ENCODE measurements around the gene CMSS1.

DNA sequence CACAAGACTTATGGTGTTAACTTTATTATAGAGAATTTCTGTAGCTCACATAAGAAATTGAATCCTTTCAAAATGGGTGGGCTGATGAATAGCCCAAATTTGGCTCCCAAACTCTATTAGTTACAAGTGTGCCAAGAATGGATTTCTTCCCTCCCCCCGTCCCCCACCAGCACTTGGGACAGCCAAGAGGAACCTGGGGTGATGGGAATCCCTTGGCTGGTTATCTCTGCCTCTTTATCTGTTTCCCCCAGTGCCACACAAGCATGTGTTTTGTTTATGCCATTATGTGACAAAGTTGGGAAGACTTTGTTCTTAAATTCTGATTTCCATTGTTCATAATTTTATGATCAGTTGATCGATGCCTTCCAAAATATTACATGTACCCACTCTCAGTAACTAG lies 28.3 kb downstream of the CMSS1 start:
- TF ChIP-seq, protein P1, sequence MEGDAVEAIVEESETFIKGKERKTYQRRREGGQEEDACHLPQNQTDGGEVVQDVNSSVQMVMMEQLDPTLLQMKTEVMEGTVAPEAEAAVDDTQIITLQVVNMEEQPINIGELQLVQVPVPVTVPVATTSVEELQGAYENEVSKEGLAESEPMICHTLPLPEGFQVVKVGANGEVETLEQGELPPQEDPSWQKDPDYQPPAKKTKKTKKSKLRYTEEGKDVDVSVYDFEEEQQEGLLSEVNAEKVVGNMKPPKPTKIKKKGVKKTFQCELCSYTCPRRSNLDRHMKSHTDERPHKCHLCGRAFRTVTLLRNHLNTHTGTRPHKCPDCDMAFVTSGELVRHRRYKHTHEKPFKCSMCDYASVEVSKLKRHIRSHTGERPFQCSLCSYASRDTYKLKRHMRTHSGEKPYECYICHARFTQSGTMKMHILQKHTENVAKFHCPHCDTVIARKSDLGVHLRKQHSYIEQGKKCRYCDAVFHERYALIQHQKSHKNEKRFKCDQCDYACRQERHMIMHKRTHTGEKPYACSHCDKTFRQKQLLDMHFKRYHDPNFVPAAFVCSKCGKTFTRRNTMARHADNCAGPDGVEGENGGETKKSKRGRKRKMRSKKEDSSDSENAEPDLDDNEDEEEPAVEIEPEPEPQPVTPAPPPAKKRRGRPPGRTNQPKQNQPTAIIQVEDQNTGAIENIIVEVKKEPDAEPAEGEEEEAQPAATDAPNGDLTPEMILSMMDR (IDR thresholded peaks at IDR 0.05) = no peak
- TF ChIP-seq POLR2A (IDR thresholded peaks at IDR 0.05) (no peak), EP300 (IDR thresholded peaks at IDR 0.05; ENCODE audit: low read depth) (no peak), POLR2AphosphoS5 (IDR thresholded peaks at IDR 0.05) (no peak)
